Prostate gland (tissue), 2 donors: ENCODE data around the gene FBXL7. TPM values are rescaled to one million over a fixed set of nuclear protein-coding genes. Genes with fewer than 3 reads are reported as not detected.

Experiments
- DNase-seq: peaks from one replicate; pipeline ENCODE4 v3.0.0-alpha.2; 2019; ENCODE audit warnings: low spot score
- H3K27ac ChIP-seq, 2 donors: fragments of 200-600 bp; sonication (generic); 2 replicates each; pipeline ENCODE4 v1.5.1; 2017 to 2019
- H3K27me3 ChIP-seq: fragments of 200-600 bp; sonication (generic); replicated peaks from 2 replicates; pipeline ENCODE4 v1.5.1; 2019; ENCODE audit not compliant: insufficient read depth
- H3K36me3 ChIP-seq, 2 donors: fragments of 200-600 bp; sonication (generic); 1 replicate in 1 of 2; 2 replicates in 1 of 2; pipeline versions ENCODE4 v1.5.1 to v1.8.1; 2017 to 2019
- H3K4me1 ChIP-seq: fragments of 200-600 bp; sonication (generic); replicated peaks from 2 replicates; pipeline ENCODE4 v1.5.1; 2019
- H3K4me3 ChIP-seq, 2 donors: fragments of 200-600 bp; sonication (generic); 2 replicates each; pipeline ENCODE4 v1.5.1; 2017 to 2019
- H3K9me3 ChIP-seq: fragments of 200-600 bp; sonication (generic); 2 replicates; pipeline ENCODE4 v1.5.1; 2017
- POLR2A ChIP-seq: fragments of 450-650 bp; IDR thresholded peaks from one replicate; pipeline ENCODE4 v1.6.1; 2016; ENCODE audit warnings: antibody characterized with exemption, mild to moderate bottlenecking
- POLR2AphosphoS5 ChIP-seq: sonication (generic); formaldehyde crosslinking; IDR thresholded peaks from one replicate; pipeline ENCODE4 v1.6.1; 2017; ENCODE audit warnings: antibody characterized with exemption
- WGBS: methylation state at CpG from one replicate; pipeline ENCODE4 v1.1.5; 2018; 5-methylcytosine and 5-hydroxymethylcytosine counted together
- intact Hi-C: fragments of 100-400 bp; cut with DNase I; formaldehyde crosslinking; loops from one replicate; pipeline ENCODE4 v1.14.2; 2022
- total RNA-seq, 2 donors: library from RNA; depleted of rRNA; stranded (reverse); fragments of >200 nt; gene quantifications; one replicate each; pipeline ENCODE4 v1.1.0, GENCODE V29; 2016
- TF ChIP-seq, protein P1 (sequence below), 4 experiments: fragments of 200-600 bp in 2 of 4; fragments of 450-650 bp in 2 of 4; sonication (generic) in 2 of 4; IDR thresholded peaks; 1 replicate in 3 of 4; 2 replicates in 1 of 4; pipeline ENCODE4 v1.5.1; 2016 to 2019; ENCODE audit warnings: antibody characterized with exemption in 4 of 4, mild to moderate bottlenecking in 2 of 4, moderate library complexity in 2 of 4

Gene FBXL7
- total RNA-seq, 2 donors from 2014 or later, result 21.2 to 24.2 TPM

DNA sequence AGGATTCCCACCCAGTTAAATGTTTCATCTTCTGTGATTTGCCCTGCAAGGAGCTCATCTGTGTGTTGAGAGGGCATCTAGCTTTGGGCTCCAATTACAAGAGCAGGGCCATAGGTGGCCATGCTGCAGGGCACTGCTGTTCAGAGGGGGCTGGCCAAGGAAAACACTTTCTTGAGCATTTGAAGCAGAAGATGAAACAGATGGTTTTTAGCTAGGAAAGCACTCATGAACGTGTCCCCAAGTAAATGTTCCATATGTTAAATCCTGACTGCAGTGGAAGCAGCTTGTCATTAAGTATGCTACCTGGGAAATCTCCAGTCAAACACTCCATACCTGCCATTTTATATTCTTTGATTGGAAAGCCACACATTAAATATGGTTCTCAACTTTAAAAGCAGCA lies 176.6 kb downstream of the FBXL7 start:
- Histone ChIP-seq H3K4me1 (no peaks in the 10 kb centered on the region), H3K9me3 (no peaks in the 10 kb centered on the region), H3K27me3 (no peaks in the 10 kb centered on the region), H3K27ac (no peak overlapping the region), H3K4me3 (no peak overlapping the region), H3K36me3 (no peaks in the 10 kb centered on the region)
- intact Hi-C loops, result no loop called here
- no peak for TF ChIP-seq POLR2AphosphoS5
- no peak for TF ChIP-seq POLR2A
- TF ChIP-seq, protein P1, sequence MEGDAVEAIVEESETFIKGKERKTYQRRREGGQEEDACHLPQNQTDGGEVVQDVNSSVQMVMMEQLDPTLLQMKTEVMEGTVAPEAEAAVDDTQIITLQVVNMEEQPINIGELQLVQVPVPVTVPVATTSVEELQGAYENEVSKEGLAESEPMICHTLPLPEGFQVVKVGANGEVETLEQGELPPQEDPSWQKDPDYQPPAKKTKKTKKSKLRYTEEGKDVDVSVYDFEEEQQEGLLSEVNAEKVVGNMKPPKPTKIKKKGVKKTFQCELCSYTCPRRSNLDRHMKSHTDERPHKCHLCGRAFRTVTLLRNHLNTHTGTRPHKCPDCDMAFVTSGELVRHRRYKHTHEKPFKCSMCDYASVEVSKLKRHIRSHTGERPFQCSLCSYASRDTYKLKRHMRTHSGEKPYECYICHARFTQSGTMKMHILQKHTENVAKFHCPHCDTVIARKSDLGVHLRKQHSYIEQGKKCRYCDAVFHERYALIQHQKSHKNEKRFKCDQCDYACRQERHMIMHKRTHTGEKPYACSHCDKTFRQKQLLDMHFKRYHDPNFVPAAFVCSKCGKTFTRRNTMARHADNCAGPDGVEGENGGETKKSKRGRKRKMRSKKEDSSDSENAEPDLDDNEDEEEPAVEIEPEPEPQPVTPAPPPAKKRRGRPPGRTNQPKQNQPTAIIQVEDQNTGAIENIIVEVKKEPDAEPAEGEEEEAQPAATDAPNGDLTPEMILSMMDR (IDR thresholded peaks at IDR 0.05), result no peak
- no peak for DNase-seq
- 67% methylated on average over 1 of the region's 1 CpG for WGBS

DNA sequence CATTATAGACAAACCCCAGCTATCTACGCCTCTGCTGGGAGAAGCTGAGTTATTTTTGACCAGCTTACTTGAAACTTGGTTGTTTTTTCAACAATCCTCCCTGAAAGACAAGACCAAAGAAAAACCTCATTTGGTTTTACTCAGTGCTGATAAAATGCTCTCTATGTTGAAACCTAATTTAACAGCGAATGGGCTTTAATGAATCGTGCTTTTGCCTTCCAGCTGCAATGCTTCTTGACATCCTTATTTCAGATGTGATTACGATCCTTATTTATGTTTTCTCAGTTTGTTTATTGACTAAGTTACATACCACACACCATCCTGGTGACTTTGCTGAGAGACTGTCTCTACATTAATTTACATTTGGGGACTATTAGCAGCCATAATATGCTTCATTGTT lies 179.2 kb downstream of the FBXL7 start:
- Histone ChIP-seq H3K36me3 (no peaks in the 10 kb centered on the region), H3K27me3 (no peaks in the 10 kb centered on the region), H3K27ac (no peak overlapping the region), H3K9me3 (no peaks in the 10 kb centered on the region), H3K4me3 (no peak overlapping the region), H3K4me1 (no peaks in the 10 kb centered on the region)
- no peak for TF ChIP-seq POLR2A
- TF ChIP-seq POLR2AphosphoS5, result no peak
- TF ChIP-seq, protein P1 (IDR thresholded peaks at IDR 0.05), result no peak
- DNase-seq, result no peak
- WGBS, result 74% methylated on average over 4 of the region's 4 CpGs
- intact Hi-C loops, result no loop called here

DNA sequence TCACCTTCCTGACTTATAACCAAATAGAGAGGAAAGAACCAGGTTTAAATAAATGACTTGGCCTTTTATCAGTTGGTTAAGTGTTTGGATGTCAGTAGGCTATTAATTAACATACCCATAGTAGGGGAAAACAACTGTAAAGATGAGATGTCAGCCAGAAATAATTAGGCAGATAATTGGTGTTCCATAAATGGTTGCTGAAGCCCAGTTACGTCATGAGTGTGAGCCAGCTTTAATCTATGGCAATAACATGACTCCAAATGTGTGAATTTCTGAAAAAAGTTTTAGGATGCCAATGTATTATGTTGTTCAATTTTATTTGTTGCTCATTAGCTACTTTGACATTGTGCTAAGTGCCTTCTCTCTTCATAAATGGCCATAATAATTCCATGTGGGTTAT lies 180.5 kb downstream of the FBXL7 start:
- Histone ChIP-seq H3K4me3 (no peak overlapping the region), H3K27me3 (no peaks in the 10 kb centered on the region), H3K27ac (no peak overlapping the region), H3K9me3 (no peaks in the 10 kb centered on the region), H3K4me1 (no peaks in the 10 kb centered on the region), H3K36me3 (no peaks in the 10 kb centered on the region)
- no peak for DNase-seq
- TF ChIP-seq POLR2AphosphoS5 (no peak), POLR2A (no peak)
- TF ChIP-seq, protein P1 (IDR thresholded peaks at IDR 0.05), result no peak
- WGBS, result 100% methylated on average over 1 of the region's 1 CpG
- intact Hi-C loops, result no loop called here

DNA sequence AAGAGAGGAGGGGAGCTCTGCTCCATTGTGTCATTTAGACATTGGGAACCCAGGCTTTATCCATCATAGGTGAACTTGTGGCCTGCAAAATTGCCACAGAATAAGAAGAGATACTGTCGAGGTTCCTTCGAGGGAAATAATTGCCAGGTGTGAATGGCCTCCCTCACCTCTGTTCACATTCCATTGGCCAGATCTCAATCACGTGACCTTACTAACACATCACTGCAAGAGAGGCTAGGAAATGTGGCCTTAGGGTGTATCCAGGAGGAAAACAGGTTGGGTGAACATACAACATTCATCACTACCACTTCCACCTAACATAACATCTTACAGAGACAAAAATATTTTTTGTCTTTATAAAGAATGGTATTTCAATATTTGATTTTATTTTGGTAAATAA lies 182.1 kb downstream of the FBXL7 start:
- Histone ChIP-seq H3K27ac (no peak overlapping the region), H3K4me3 (no peak overlapping the region), H3K4me1 (no peaks in the 10 kb centered on the region), H3K27me3 (no peaks in the 10 kb centered on the region), H3K9me3 (no peaks in the 10 kb centered on the region), H3K36me3 (no peaks in the 10 kb centered on the region)
- DNase-seq, result no peak
- WGBS, result 82% methylated on average over 3 of the region's 3 CpGs
- intact Hi-C loops, result no loop called here
- TF ChIP-seq, protein P1 (IDR thresholded peaks at IDR 0.05), result no peak
- TF ChIP-seq POLR2AphosphoS5, result no peak
- no peak for TF ChIP-seq POLR2A

DNA sequence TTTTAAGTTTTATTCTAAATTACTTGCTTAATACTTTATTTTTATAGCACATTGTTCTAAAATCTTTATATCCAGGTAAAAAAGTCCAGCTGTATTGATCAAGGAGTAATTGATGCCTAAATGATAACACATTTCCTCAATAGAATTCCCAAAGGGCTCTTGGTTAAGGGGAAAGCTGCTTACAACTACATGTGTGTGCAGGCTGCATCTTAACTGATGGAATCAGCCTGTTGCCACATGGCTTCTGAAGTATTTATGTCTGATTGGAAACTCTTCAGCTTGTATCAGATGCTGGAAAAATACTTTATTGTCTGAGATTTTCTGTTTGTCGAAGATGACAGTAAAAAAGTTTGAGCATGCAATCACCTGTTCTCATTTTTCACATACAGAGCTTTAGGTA lies 182.6 kb downstream of the FBXL7 start:
- H3K4me3 ChIP-seq, result no peak overlapping the region

More for the DNA sequence above, 182.6 kb downstream of the FBXL7 start:
- H3K9me3 ChIP-seq, result no peaks in the 10 kb centered on the region
- intact Hi-C loops, result no loop called here
- no peaks in the 10 kb centered on the region for H3K4me1 ChIP-seq
- TF ChIP-seq POLR2A, result no peak
- TF ChIP-seq, protein P1 (IDR thresholded peaks at IDR 0.05), result no peak
- no peak for TF ChIP-seq POLR2AphosphoS5
- 29% methylated on average over 1 of the region's 1 CpG for WGBS
- no peaks in the 10 kb centered on the region for H3K27me3 ChIP-seq
- DNase-seq, result no peak
- H3K36me3 ChIP-seq, result no peaks in the 10 kb centered on the region
- no peak overlapping the region for H3K27ac ChIP-seq
